ENCODE measurements around the gene KATNAL1. TPM values are rescaled to one million over a fixed set of nuclear protein-coding genes. Genes with fewer than 3 reads are reported as not detected.

The KATNAL1 gene
- 10.9 and 14.7 TPM in 2 replicates for total RNA-seq

GRCh38 chr13:30307194-30307970, at the start of gene KATNAL1:
Gene KATNAL1, minus strand, starts transcription at chr13:30307551. Its CDS starts 23,774 bp downstream, at chr13:30283777.

Small RNA genes within 50 kb of the gene (small RNA-seq; reads per million reads assigned to genes)
- not detected for gene RNU6-64P

Other genes with a start within 250 kb of the KATNAL1 start
- gene UBE2L5, start 114.9 kb upstream of the KATNAL1 start, total RNA-seq: not detected in 2 replicates
- 81.6 and 182 TPM in 2 replicates for gene HMGB1, start 158.4 kb upstream of the KATNAL1 start, total RNA-seq

Measured in subcutaneous preadipocyte (primary cell).